ENCODE data around the gene PYY.
"Not testable (repeated sequence)": the region's sequence is repeated elsewhere in the genome, so short reads cannot be mapped to it uniquely, and the experiment has no call there.

DNA sequence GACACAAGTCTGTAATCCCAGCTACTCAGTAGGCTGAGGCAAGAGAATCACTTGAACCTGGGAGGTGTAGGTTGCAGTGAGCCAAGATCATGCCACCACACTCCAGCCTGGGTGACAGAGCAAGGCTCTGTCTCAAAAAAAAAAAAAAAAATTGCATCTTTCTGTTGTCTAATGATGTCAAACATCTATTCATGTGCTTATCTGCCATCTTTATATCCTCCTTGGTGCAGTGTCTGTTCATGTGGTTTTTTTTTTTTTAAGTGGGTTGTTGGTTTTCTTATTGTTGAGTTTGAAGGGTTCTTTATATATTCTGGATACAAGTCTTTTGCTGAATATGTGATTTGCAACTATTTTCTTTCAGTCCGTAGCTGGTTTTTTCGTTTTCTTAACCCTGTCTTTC lies 17.7 kb upstream of the PYY start:
- not testable (repeated sequence) for TF ChIP-seq POLR2A (IDR thresholded peaks at IDR 0.05)
- TF ChIP-seq, protein P1, sequence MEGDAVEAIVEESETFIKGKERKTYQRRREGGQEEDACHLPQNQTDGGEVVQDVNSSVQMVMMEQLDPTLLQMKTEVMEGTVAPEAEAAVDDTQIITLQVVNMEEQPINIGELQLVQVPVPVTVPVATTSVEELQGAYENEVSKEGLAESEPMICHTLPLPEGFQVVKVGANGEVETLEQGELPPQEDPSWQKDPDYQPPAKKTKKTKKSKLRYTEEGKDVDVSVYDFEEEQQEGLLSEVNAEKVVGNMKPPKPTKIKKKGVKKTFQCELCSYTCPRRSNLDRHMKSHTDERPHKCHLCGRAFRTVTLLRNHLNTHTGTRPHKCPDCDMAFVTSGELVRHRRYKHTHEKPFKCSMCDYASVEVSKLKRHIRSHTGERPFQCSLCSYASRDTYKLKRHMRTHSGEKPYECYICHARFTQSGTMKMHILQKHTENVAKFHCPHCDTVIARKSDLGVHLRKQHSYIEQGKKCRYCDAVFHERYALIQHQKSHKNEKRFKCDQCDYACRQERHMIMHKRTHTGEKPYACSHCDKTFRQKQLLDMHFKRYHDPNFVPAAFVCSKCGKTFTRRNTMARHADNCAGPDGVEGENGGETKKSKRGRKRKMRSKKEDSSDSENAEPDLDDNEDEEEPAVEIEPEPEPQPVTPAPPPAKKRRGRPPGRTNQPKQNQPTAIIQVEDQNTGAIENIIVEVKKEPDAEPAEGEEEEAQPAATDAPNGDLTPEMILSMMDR (IDR thresholded peaks at IDR 0.05) = not testable (repeated sequence)
